HL-60 (cell line): Measurements from ENCODE around the gene SLIT1.

Source experiments
- POLR2AphosphoS5 ChIP-seq: IDR thresholded peaks from 2 replicates; pipeline ENCODE4 v1.6.1; 2012; ENCODE audit warnings: low read depth
- TF ChIP-seq, protein P1 (sequence below): IDR thresholded peaks from one replicate; pipeline ENCODE4 v1.5.1; 2011; ENCODE audit warnings: low read length, control low read depth, inconsistent platforms; ENCODE audit not compliant: insufficient read depth

DNA sequence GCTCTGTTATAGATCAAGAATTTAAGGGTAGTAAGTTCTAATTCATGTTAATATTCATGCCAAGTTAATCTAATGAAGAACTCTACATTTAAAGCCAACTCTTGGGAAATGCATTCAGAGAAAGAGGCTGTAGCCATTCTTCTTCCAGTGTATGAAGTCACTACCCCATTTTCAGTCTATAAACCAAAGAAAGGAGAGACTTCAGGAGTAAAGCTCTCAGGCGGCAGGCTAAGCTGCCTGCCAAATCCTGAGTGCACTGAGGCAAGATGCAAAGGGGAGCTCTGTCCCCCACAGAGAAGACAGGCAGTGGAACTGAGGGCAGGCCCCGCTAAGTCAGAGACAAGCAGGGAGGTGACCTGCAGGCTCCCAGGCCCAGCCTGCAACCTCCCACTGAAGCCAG is 41.5 kb downstream of the SLIT1 start:
- TF ChIP-seq, protein P1, sequence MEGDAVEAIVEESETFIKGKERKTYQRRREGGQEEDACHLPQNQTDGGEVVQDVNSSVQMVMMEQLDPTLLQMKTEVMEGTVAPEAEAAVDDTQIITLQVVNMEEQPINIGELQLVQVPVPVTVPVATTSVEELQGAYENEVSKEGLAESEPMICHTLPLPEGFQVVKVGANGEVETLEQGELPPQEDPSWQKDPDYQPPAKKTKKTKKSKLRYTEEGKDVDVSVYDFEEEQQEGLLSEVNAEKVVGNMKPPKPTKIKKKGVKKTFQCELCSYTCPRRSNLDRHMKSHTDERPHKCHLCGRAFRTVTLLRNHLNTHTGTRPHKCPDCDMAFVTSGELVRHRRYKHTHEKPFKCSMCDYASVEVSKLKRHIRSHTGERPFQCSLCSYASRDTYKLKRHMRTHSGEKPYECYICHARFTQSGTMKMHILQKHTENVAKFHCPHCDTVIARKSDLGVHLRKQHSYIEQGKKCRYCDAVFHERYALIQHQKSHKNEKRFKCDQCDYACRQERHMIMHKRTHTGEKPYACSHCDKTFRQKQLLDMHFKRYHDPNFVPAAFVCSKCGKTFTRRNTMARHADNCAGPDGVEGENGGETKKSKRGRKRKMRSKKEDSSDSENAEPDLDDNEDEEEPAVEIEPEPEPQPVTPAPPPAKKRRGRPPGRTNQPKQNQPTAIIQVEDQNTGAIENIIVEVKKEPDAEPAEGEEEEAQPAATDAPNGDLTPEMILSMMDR, result no peak
- TF ChIP-seq POLR2AphosphoS5, result no peak
